Left colon (tissue), 2 donors: Measurements from ENCODE around the gene CCDC91. TPM values are rescaled to one million over a fixed set of nuclear protein-coding genes. Genes with fewer than 3 reads are reported as not detected.
"Not testable (repeated sequence)": the region's sequence is repeated elsewhere in the genome, so short reads cannot be mapped to it uniquely, and the experiment has no call there.

ENCODE experiments used
- ATAC-seq: fragments of 200-7000 bp; cut with Tn5 transposase; one replicate; pipeline ENCODE4 v1.9.1; 2020; ENCODE audit warnings: mild to moderate bottlenecking, moderate library complexity
- DNase-seq, 2 donors: peaks; one replicate each; pipeline ENCODE4 v3.0.0-alpha.2; 2020
- intact Hi-C, 2 donors: fragments of 100-400 bp; cut with DNase I in 1 of 2; cut with micrococcal nuclease in 1 of 2; formaldehyde crosslinking; loops; one replicate each; pipeline versions ENCODE4 v1.11.2 to v1.14.0; 2022; cut with DNase I, micrococcal nuclease
- total RNA-seq, 2 donors: library from RNA; stranded (reverse); fragmentation: NEBNext Ultra II Directional; extraction: Animal tissue kit (Norgen Biotek cat#: 25700); gene quantifications; one replicate each; pipeline ENCODE4 v1.2.1, GENCODE V29; 2021
- donor health status: DM: no; HTN: no; CAD: no.
- donor health status: DM: yes; HTN: yes; CAD: no.

Gene CCDC91
- total RNA-seq, 2 donors from 2014 or later = 20.7 to 24.8 TPM

- no peak for DNase-seq
- no peak for ATAC-seq
- intact Hi-C loops = no loop called here
Observed at GRCh38 chr12:28327722-28328121, 137.5 kb downstream of the CCDC91 start.

DNA sequence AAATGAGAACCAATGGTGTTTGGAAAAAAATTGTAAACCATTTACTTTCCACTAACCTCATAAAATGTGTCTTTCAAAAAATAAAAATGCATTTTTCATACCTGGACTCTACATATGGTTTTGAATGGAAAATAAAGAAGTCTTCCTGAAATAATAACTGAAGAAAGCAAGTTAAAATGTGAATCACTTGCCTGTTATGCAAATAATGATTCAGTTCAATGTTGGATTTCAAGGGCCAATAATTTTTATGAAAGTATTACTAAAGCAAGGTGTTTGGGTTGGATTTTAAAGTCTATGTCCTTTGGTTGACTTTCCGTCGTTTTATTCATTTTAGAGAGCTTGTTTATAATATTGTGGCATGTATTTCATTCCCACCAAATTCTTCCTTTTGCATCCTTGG, 138.7 kb downstream of the CCDC91 start:
- DNase-seq (no peak), ATAC-seq (no peak)
- intact Hi-C loops = no loop called here

DNA sequence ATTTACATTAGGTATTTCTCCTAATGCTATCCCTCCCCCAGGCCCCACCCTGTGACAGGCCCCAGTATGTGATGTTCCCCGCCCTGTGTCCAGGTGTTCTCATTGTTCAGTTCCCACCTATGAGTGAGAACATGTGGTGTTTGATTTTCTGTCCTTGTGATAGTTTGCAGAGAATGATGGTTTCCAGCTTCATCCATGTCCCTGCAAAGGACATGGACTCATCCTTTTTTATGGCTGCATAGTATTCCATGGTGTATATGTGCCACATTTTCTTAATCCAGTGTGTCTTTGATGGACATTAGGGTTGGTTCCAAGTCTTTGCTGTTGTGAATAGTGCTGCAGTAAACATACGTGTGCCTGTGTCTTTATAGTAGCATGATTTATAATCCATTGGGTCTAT, 139.5 kb downstream of the CCDC91 start:
- intact Hi-C loops, DNase-seq, ATAC-seq: not testable (repeated sequence)

DNA sequence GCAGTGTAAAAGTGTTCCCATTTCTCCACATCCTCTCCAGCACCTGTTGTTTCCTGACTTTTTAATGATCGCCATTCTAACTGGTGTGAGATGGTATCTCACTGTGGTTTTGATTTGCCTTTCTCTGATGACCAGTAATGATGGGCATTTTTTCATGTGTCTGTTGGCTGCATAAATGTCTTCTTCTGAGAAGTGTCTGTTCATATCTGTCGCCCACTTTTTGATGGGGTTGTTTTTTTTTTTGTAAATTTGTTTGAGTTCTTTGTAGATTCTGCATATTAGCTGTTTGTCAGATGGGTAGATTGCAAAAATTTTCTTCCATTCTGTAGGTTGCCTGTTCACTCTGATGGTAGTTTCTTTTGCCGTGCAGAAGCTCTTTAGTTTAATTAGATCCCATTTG, 140.0 kb downstream of the CCDC91 start:
- ATAC-seq, DNase-seq, intact Hi-C loops: not testable (repeated sequence)

DNA sequence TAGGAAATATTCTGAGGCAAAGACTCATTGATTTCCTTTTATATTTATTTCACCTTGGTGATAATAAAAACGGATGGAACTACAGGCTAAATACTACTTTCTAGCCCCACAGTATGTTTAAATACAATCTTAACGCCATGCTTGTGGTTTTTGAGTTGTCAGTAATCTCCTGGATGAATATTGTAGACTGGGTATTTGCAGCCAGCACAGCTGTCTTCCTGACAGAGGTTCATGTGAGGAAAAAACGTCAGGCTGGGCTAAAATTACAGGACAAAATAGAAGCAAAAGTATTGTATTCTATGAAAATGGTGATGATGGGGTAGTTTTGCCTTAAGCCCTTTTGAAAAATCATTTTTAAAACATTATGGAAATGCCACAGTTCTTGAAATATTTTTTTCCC, 140.9 kb downstream of the CCDC91 start:
- ATAC-seq = no peak
- no peak for DNase-seq
- intact Hi-C loops = no loop called here

DNA sequence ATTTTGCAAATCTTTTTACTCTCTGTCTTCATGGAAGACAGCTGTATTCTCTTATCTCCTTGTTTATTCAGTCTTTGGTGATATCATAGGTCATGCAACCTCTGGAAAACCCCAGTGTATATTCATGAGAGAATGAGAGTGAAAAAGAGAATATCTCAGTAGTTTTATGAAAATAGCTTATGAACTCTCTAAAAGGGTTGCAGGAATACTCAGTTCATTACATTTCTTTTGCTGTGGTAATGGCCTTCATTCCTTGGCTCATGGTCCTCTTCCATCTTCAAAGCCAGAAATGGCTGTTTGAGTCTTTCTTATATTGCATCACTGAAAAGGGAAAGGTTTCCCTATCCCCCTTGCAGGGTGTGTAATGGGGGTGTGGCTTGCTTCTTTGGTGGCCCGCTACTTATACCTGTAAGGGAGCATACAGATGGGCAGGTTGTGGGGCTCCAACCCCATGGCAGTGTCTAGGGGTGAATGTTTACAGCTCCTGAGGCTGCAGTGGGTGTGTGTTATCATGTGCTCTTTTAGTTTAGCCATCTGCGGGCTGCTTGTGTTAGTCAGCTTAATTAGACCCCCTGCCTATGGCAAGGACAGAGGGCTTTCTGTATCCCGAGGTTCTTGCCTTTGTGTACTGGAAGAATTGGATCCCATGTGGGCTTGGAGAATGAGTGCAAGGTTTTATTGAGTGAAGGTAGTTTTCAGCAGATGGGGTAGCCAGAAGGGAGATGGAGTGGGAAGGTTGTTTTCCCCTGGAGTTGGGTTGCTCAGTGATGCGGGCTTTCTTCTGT, 150.2 kb downstream of the CCDC91 start:
- ATAC-seq (no peak), DNase-seq (no peak)
- intact Hi-C loops = no loop called here

- no peak for DNase-seq
- no peak for ATAC-seq
- intact Hi-C loops = no loop called here
Observed at GRCh38 chr12:28343713-28344112, 153.5 kb downstream of the CCDC91 start.

DNA sequence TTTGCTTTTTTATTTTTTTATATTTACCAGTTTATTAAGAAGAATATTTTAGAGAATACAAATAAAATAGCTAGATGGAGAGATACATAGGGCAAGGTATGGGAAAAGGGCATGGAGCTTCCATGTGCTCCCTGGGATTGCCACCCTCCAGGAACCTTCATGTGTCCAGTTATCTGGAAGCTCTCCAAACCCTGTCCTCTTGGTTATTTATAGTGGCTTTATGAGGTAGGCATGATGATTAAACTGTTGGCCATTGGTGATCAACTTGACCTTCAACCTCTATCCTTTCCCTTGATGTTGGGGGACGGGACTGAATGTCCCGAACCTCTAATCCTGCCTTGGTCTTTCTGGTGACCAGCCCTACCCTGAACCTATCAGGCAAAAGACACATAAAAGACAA, 156.3 kb downstream of the CCDC91 start:
- ATAC-seq = no peak
- DNase-seq = no peak
- intact Hi-C loops = no loop called here

DNA sequence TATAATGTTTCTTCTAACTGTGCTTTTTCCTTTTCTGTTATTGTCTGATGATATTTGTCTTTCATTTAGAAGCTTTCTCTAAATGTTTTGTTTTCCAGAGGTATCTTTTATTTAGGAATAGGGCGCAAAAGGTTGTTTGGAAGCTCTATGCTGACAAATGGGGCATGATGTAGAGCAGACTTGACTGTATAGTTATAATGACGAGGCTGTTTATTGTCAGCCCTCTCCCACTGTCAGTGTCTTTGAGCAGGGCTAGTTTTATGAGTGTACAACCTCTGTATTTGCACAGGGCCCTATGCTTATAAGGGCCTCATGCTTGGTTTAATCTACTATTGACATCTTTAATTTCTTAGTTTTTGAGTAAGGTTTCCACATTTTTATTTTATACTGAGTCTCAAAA, 158.9 kb downstream of the CCDC91 start:
- DNase-seq = no peak
- intact Hi-C loops = no loop called here
- ATAC-seq = no peak

GRCh38 chr12:28350502-28350901, 160.2 kb downstream of the CCDC91 start:
- no peak for ATAC-seq
- intact Hi-C loops = no loop called here

GRCh38 chr12:28351414-28351813, 161.2 kb downstream of the CCDC91 start:
- intact Hi-C loops = no loop called here
- ATAC-seq = no peak
- DNase-seq = no peak

More at GRCh38 chr12:28350502-28350901, 160.2 kb downstream of the CCDC91 start:
- DNase-seq = no peak

- no peak for DNase-seq
- no peak for ATAC-seq
- intact Hi-C loops = no loop called here
Observed at GRCh38 chr12:28355161-28355560, 164.9 kb downstream of the CCDC91 start.

- DNase-seq = no peak
- intact Hi-C loops = no loop called here
- no peak for ATAC-seq
Observed at GRCh38 chr12:28360253-28360652, 170.0 kb downstream of the CCDC91 start.

DNA sequence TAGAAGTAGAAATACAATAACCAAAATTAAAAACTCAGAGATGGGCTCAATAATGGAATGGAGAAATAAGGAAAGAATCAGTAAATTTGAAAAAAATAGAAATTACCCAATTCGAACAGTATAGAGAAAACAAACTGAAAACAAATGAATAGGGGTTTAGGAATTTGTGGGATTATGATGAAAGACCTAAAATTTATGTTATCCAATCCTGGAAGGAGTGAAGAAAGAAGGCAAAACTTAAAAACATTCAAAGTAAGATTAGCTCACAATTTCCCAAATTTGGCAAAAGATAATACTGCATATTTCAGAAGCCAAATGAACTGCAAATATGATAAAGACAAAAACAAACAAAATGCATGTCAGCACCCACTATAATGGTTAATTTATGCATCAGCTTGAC, 177.1 kb downstream of the CCDC91 start:
- intact Hi-C loops = no loop called here
- DNase-seq = no peak
- no peak for ATAC-seq

DNA sequence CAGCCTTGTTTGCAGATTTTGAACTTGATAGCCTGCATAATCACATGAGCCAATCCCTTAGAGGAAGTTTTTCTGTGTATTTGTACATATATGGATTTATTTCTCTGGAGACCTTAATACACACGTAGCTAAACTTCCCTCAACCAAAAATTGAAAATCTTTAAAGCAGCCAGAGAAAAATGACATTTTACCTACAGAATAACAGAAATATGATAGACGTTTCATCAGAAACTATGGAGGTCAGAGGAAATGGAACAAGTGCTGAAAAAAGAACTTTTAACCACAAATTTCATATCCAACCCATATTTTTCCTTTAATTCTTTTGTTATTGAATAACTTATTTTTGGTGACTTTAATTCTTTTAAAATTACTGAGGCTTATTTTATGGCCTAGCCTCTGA, 177.7 kb downstream of the CCDC91 start:
- DNase-seq (no peak), ATAC-seq (no peak)
- intact Hi-C loops = no loop called here

- no peak for DNase-seq
Observed at GRCh38 chr12:28369483-28369882, 179.2 kb downstream of the CCDC91 start.

DNA sequence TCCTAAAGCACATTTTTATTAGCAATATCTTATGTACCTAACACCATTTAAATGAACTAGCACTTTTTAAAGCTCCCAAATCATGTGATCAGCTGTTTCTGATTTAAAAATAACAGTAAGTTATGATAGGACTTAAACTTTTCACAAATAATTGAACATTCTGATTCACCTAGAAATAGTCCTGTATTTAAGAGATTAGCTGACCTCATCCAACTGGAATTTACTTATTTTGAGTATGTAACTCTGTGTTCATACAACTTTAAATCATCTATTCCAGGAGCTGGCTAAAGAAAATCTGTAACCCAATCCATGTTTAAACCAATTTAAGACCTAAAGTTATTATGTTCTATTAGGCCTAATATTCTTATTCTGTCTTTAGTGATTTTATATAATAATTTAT, 184.3 kb downstream of the CCDC91 start:
- ATAC-seq = no peak
- intact Hi-C loops = no loop called here
- no peak for DNase-seq

More at GRCh38 chr12:28369483-28369882, 179.2 kb downstream of the CCDC91 start:
- intact Hi-C loops = no loop called here
- no peak for ATAC-seq

DNA sequence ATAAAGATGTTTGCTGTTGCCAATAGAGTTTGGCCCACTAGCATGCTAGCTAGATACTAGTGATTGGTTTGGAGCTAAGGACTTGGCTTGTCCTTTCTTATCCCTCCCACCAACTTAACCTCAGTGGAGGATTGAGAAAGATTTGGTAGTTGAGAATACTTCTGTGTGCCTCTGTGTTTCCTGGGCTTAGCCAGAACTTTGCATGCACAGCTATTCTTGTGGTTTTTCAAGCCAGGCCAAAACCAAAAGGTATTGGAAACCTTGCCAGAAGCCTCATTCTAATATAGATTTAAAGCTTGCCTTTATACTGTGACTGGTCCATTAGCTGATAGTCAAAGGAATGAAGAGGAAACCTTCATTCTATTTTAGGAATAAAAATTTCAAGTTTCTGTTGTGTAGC, 188.5 kb downstream of the CCDC91 start:
- DNase-seq (no peak), ATAC-seq (no peak)
- intact Hi-C loops = no loop called here

DNA sequence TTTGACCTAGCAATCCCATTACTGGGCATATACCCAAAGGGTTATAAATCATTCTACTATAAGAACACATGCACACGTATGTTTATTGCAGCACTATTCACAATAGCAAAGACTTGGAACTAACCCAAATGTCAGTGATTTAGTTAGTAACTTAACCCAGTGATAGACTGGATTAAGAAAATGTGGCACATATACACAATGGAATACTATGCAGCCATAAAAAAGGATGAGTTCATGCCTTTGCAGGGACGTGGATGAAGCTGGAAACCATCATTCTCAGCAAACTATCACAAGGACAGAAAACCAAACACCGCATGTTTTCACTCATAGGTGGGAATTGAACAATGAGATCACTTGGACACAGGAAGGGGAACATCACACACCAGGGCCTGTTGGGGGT, 189.5 kb downstream of the CCDC91 start:
- intact Hi-C loops, ATAC-seq, DNase-seq: not testable (repeated sequence)

DNA sequence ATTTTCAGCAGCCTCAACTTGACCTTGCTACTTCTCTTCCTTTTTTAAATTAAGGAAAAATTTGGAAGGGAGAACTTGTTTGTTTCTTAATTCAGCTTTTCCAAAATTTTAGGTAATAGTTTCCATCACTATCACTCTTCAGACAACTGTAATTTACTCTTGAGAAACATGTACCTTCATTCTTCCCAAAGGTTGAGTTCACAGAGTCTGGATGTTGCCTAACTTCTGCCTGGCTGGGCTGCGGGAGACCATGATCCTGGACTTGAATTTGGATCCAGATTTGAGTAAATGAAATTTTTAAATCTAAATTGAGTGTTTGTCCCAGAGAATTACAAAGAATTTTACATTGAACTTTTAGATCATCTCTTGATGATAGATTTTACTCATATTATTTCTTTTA, 193.1 kb downstream of the CCDC91 start:
- ATAC-seq (no peak), DNase-seq (no peak)
- intact Hi-C loops = no loop called here

DNA sequence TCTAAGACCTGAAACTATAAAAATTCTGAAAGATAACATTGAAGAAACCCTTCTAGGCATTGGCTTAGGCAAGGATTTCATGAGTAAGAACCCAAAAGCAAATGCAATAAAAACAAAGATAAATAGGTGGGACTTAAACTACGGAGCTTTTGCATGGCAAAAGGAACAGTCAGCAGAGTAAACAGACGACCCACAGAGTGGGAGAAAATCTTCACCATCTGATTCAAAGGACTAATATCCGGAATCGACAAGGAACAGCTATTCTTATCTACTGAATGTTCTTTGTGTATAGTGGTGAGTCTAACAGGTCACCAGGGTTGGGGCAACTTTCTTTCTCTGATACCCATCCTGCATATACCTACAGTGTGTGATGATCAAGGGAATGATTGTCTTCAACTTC, 198.6 kb downstream of the CCDC91 start:
- intact Hi-C loops = no loop called here

More for the DNA sequence above, 198.6 kb downstream of the CCDC91 start:
- ATAC-seq = no peak
- DNase-seq = no peak
